ENCODE data around the gene LMTK2.

The LMTK2 gene

DNA sequence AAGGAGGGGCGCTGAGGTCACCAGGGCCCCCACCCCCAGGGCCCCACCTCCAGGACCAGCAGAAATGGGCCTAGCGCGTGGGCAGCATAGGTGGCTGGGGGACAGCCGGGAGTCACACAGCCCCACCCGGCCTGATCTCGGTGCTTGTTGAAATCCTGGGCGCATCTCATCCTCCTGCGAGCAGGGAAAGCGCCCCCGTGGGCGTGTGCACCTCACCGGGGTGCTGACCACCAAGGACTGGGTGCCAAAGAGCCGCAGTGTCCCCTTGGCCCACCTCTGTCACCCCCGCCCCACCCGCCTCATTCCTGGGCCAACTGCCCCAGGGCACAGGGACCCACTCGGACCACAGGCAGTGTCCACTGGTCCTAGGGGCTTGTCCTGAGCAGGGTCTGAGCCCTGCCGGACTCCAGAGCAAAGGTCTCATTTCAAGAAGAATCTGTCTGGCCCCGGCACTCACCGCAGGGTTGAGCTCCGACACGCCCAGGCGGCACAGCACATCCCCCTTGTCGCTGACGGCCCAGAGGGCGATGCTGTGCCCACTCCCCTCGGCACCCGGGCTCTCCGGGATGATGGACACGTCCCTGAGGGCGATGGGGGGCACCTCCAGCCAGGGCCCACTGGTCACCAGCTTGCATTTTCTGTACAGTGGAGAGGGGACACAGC lies 116.0 kb downstream of the LMTK2 start:
- no peak for DNase-seq

GRCh38 chr7:98223351-98223897 lies 116.8 kb downstream of the LMTK2 start:
- DNase-seq = no peak

- no peak for DNase-seq
Measured at GRCh38 chr7:98223898-98224700, 117.4 kb downstream of the LMTK2 start.

GRCh38 chr7:98224701-98225181 lies 118.1 kb downstream of the LMTK2 start:
- no peak for DNase-seq

GRCh38 chr7:98225913-98226614 lies 119.4 kb downstream of the LMTK2 start:
- no peak for DNase-seq

DNA sequence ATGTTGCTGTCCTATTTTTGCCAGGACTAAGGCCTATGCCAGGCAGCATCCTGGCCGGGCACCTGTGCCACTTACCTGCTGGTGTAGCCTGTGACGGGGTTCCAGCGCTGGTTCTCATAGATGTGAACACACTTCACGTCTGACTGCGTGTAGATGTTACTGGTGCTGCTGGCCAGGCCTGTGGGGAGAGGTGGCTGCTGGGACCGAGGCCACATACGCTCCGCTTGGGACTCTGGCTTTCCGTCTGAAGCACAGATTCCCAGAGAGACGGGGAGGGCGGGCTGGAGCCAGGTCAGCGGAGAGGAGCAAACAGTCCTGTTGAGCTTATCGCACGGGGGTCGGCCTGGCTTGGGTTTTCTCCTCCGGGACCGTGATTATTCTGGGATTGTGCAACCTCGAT lies 121.3 kb downstream of the LMTK2 start:
- DNase-seq = no peak

- no peak for DNase-seq
Measured at GRCh38 chr7:98228801-98229200, 122.1 kb downstream of the LMTK2 start.

DNA sequence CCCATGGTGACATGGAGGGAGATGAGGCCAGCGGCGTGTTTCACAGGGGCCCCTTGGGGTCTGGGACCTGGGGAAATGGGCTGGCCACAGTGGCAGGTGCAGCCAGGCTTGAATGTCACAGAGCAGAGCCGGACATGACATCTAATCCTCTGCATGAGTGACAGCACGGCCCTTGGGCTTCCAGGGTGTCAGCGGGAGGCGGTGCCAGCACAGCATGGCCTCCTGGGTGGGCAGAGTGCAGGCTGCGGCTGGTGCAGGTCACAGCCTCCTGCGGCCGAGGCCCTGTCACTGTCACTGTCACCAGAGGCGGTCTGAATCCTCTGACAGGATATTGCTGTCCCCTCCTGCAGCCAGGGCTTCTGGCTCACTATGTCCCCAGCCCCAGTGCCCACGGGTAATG lies 122.8 kb downstream of the LMTK2 start:
- DNase-seq = no peak

- no peak for DNase-seq
Measured at GRCh38 chr7:98229991-98230745, 123.5 kb downstream of the LMTK2 start.

- no peak for DNase-seq
Measured at GRCh38 chr7:98230746-98231471, 124.2 kb downstream of the LMTK2 start.

- DNase-seq = no peak
Measured at GRCh38 chr7:98231493-98232262, 125.0 kb downstream of the LMTK2 start.

GRCh38 chr7:98232263-98232585 lies 125.6 kb downstream of the LMTK2 start:
- no peak for DNase-seq

GRCh38 chr7:98232799-98233198 lies 126.1 kb downstream of the LMTK2 start:
- DNase-seq = no peak

DNA sequence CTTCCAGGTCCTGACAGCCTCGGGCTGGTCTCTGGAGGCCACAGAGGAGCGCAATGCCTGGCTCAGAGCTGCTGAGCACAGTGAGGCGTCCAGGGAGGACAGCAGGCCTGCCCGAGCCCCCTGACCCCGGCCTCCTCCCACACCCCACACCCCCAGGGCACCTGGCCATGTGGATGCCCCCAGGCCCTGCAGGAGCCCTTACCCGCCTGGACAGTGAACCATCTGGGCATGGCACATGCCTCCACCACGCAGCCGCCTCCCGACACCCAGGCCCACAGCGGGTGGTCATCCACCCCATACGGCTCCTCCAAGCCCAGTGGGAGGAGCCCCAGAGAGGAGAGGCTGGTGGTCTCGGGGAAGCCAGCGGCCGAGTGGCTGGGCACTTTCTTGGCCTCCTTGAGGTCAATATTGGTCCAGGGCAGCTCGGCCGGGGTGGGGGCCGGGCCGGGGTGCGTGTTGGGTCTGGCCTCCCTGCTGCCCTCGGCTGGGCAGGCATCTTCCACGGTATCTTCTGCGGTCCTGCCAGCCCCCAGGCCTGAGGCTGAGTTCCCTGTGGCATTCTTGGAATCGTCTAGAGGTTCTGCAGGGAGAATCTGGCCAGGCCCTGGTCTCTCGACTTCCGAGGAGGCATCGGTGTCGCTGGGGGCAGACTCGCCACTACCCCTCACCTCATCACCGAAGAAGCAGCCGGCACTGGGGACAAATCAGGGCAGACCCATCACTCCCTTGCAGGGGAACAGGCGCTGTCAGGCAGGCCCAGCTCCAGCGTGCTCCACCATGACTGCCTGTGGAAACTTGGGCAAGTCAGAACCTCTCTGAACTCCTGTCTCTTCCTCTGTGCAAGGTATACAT lies 126.8 kb downstream of the LMTK2 start:
- DNase-seq = no peak

DNA sequence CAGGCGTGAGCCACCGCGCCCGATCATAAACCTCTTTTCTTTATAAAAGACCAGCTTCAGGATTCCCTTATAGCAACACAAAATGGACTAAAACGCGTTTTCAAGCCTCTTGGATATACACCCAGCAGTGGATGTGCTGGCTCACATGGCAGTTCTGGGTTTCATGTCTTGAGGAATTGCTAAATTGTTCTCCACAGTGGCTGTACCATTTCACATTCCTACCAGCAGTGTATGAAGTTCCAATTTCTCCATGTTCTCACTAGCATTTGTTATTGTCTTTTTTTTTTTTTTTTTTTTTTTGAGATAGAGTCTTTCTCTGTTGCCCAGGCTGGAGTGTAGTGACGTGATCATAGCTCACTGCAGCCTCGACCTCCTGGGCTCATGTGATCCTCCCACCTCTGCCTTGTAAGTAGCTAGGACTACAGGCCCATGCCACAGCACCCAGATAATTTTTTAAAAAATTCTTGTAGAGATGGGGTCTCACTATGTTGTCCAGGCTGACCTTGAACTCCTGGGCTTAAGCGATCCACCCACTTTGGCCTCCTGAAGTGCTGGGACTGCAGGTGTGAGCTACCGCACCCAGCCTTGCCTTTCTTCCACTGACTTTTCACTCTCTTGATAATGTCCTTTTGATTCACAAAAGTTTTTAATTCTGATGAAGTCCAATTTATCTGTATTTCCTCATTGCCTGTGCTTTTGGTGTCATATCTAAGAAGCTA lies 127.9 kb downstream of the LMTK2 start:
- no peak for DNase-seq

DNA sequence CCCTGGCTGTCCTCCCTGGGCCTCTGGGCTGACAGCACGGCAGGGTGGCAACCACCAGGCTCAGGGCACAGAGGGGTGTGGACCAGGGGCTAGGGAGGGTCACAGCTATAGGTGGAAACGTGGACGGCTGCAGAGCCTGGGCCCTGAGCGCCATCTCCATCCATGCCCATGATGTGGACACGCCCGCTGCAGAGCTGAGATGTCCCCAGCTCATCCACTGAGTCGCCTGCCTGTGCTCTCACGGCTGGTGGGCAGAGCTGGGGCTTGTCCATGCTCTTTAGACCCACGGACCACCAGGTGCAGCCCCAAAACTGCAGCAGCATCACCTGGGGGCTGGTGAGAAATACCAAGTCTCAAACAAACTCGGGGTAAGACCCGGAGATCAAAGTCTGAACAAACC lies 129.2 kb downstream of the LMTK2 start:
- no peak for DNase-seq

DNA sequence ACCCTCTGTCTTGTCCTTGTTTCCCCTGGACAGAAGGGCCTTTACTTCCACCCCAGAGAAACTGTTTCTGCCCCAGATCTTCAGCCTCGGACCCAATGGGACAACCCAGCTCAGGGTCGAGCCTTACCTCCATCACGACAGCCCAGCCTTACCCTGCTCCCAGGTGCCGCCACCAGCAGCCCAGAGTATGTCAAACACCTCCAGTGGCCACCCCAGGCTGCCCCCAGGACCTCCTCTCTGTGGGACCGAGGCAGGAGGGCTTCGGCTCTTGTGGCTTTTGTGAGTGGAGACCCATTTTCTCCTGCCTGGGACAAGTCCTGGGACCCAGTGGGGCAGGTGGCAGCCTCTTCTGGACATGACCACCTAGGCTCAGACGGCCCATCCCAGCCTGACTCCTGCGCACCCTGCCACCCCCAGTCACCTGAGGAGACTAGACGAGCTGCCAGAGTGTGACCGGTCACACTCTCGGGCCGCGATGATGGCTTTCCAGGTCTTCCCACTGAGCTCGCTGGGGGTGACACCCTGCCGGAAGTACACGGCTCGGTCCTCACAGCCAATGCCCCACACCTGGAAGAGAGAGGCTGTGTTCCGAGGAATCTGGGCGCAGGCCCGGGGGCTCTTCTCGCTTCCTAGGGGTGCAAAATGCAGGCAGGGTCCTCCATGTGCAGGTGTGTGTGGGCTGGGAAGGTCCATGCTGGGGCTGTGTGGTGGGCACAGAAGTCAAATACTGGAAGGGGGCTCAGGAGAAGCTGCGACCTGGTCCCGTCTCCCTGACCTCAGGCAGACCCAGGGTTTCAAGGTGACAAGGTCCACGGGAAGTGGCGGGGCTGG lies 129.9 kb downstream of the LMTK2 start:
- DNase-seq = no peak

- no peak for DNase-seq
Measured at GRCh38 chr7:98238076-98238475, 131.4 kb downstream of the LMTK2 start.

DNA sequence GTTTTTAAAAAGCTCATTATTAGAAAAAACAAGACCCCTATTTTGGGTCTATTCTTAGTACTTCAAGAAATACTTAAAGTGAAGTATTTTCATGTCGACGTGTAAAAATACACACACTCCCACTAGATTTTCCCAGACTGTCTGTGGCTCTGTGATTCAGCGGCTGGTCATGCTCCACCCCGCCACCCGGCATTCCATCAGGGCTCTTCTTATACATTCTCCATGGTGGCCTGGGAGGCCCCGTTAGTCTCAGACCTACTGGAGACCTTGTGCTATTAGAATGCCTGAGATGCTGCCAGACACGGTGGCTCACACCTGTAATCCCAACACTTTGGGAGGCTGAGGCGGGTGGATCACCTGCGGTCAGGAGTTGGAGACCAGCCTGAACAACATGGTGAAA lies 132.3 kb downstream of the LMTK2 start:
- no peak for DNase-seq

Data from stimulated activated naive CD4-positive, alpha-beta T cell (primary cell).